GM08714 (cell line): ENCODE measurements around the gene CSNK2B.

ENCODE experiments used
- H3K4me3 ChIP-seq: fragments of 200-500 bp; sonication (Bioruptor generic); 2 replicates; pipeline ENCODE4 v1.5.1; 2014; ENCODE audit warnings: mild to moderate bottlenecking, low read length, inconsistent platforms
- ZNF274 ChIP-seq: IDR thresholded peaks from 2 replicates; pipeline ENCODE4 v1.6.1; 2012; ENCODE audit warnings: mild to moderate bottlenecking, low read depth, low read length

The CSNK2B gene

DNA sequence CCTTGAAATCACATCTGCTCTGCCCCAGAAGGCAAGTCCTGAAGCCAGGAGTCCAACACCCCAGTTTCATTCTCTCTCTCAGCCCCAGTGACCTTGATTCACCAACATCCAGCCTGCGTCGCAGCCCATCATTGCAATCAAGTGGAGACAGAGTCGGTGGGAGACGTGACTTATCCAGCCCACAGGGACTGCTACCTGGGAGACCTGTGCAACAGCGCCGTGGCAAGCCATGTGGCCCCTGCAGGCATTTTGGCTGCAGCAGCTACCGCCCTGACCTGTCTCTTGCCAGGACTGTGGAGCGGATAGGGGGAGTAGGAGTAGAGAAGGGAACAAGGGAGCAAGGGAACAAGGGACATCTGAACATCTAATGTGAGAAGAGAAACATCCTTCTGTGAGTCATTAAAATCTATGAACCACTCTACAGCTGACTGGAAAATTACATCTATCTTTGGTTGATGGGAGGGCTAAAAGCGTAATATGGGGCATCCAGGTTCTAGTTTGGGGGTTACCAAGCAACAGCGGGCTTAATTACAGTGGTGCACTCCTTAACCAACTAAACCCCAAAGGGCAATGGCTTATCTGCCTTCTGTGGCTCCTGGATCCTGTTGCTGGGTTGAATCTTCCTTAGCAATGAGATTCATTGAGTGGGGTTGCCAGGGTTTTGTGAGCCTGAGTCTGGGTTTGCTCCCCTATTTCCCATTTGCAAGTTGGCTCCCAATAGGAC lies 51.8 kb downstream of the CSNK2B start:
- no peak for TF ChIP-seq ZNF274
- no peak overlapping the region for H3K4me3 ChIP-seq

DNA sequence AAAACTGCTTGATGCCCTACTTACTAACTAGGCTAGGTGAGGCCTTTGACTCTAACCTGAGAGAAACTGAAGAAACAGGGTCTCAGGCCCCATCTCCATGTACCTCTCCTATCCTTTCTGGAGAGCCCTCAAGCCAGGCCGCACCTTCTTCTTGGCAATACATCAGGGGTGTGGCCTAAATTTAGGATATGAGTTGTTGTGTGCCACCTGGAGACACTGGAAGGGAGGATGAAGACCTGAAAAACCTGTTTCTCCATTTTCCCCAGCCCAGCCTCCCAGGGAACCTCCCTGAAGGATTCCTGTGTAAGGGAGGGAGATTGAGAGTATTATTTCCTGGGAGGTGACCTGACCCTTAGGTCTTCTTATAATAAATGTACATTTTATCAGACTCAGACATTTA lies 52.4 kb downstream of the CSNK2B start:
- no peak overlapping the region for H3K4me3 ChIP-seq
- TF ChIP-seq ZNF274 = no peak

DNA sequence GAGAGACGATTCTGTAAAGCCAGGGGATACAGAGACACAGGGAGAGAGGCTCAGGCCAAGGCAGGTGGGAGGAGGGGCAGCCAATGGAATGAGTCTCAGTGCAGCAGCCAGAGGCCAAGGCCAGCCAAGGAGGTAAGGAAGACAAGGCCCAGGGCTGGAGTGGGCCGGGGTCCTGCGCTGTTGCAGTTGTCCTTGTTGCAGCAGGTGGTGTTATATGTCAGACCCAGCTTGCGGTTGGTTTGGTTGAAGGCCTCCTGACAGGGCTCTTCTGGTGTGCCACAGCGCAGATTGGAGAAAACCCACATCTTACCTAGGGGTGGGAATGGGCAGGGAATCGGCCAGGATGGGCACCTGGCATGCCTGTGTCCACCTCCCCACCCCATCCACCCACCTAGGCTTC lies 53.1 kb downstream of the CSNK2B start:
- H3K4me3 ChIP-seq = no peak overlapping the region
- TF ChIP-seq ZNF274 = no peak
